Fibroblast of mammary gland (primary cell): ENCODE measurements around the gene DTNBP1.

Experiments used
- DNase-seq: peaks from one replicate; pipeline ENCODE4 v3.0.0-alpha.2; 2010; ENCODE audit warnings: low read depth
- H3K4me3 ChIP-seq: 2 replicates; pipeline ENCODE4 v1.5.1; 2011; ENCODE audit warnings: low read depth, mild to moderate bottlenecking, low read length, moderate library complexity; ENCODE audit not compliant: control insufficient read depth
- CTCF ChIP-seq: conservative IDR thresholded peaks from 2 replicates; pipeline ENCODE4 v1.5.1; 2011; ENCODE audit warnings: low read depth, low read length, inconsistent platforms; ENCODE audit not compliant: control insufficient read depth, insufficient read depth

The DTNBP1 gene

GRCh38 chr6:15530411-15530810, 132.4 kb downstream of the DTNBP1 start:
- no peak for TF ChIP-seq CTCF
- DNase-seq = no peak
- H3K4me3 ChIP-seq = no peak overlapping the region

GRCh38 chr6:15528870-15529269, 134.0 kb downstream of the DTNBP1 start:
- DNase-seq = no peak
- no peak for TF ChIP-seq CTCF
- H3K4me3 ChIP-seq = no peak overlapping the region

- no peak for TF ChIP-seq CTCF
- no peak for DNase-seq
- H3K4me3 ChIP-seq = no peak overlapping the region
These were observed 134.8 kb downstream of the DTNBP1 start for GRCh38 chr6:15527838-15528617.

GRCh38 chr6:15526212-15526701, 136.6 kb downstream of the DTNBP1 start:
- no peak for DNase-seq
- no peak for TF ChIP-seq CTCF

GRCh38 chr6:15524861-15525401, 137.9 kb downstream of the DTNBP1 start:
- no peak for DNase-seq
- H3K4me3 ChIP-seq = no peak overlapping the region
- TF ChIP-seq CTCF = no peak

More at GRCh38 chr6:15526212-15526701, 136.6 kb downstream of the DTNBP1 start:
- H3K4me3 ChIP-seq = no peak overlapping the region

- DNase-seq = no peak
- no peak overlapping the region for H3K4me3 ChIP-seq
- no peak for TF ChIP-seq CTCF
These were observed 138.9 kb downstream of the DTNBP1 start for GRCh38 chr6:15523679-15524630.
